Common myeloid progenitor, CD34-positive (primary cell): Measurements from ENCODE around the gene CLMN.
"Not testable (repeated sequence)": the region's sequence is repeated elsewhere in the genome, so short reads cannot be mapped to it uniquely, and the experiment has no call there.

Source experiments
- CTCF ChIA-PET: fragments of 350-600 bp; sonication (Branson Sonifier 250); formaldehyde crosslinking; loops from one replicate; lab custom pipeline; 2021; ENCODE audit warnings: antibody characterized with exemption; lab: Charles Lee
- POLR2A ChIA-PET: fragments of 350-600 bp; sonication (Branson Sonifier 250); formaldehyde crosslinking; loops from one replicate; lab custom pipeline; 2021; ENCODE audit warnings: antibody characterized with exemption; lab: Charles Lee
- DNase-seq, 3 donors: peaks; one replicate each; pipeline versions ENCODE4 v3.0.0 to v3.0.0-alpha.2; 2013
- H3K27ac ChIP-seq, 2 experiments: 1 replicate in 1 of 2; 2 replicates in 1 of 2; pipeline ENCODE4 v1.7.0; 2013; ENCODE audit warnings: inconsistent platforms in 2 of 2, low read length in 2 of 2, mild to moderate bottlenecking in 2 of 2, low read depth in 1 of 2, moderate library complexity in 1 of 2; ENCODE audit not compliant: severe bottlenecking in 2 of 2, insufficient read depth in 1 of 2, poor library complexity in 1 of 2
- H3K27me3 ChIP-seq, 5 experiments: replicated peaks in 2 of 5; 1 replicate in 3 of 5; 2 replicates in 2 of 5; pipeline versions ENCODE4 v1.6.1 to v1.7.0; 2013; ENCODE audit warnings: low read length in 4 of 5, mild to moderate bottlenecking in 2 of 5, moderate library complexity in 2 of 5, inconsistent platforms in 1 of 5; ENCODE audit not compliant: insufficient read depth in 5 of 5, control insufficient read depth in 4 of 5
- H3K36me3 ChIP-seq, 4 experiments: 1 replicate in 2 of 4; 2 replicates in 2 of 4; pipeline versions ENCODE4 v1.6.1 to v1.7.0; 2013; ENCODE audit warnings: low read length in 3 of 4, control low read depth in 1 of 4, mild to moderate bottlenecking in 1 of 4; ENCODE audit not compliant: control insufficient read depth in 4 of 4, insufficient read depth in 4 of 4
- H3K4me1 ChIP-seq, 4 experiments: 1 replicate in 3 of 4; 2 replicates in 1 of 4; pipeline versions ENCODE4 v1.6.1 to v1.7.1; 2013; ENCODE audit warnings: low read length in 3 of 4, mild to moderate bottlenecking in 3 of 4, control low read depth in 1 of 4, inconsistent platforms in 1 of 4, moderate library complexity in 1 of 4; ENCODE audit not compliant: control insufficient read depth in 4 of 4, insufficient read depth in 4 of 4; ENCODE audit errors: control extremely low read depth in 1 of 4
- H3K4me3 ChIP-seq, 7 experiments: 1 replicate in 4 of 7; 2 replicates in 3 of 7; pipeline versions ENCODE4 v1.5.1 to v1.7.0; 2013; ENCODE audit warnings: mild to moderate bottlenecking in 7 of 7, low read length in 6 of 7, moderate library complexity in 6 of 7, inconsistent platforms in 2 of 7, low read depth in 2 of 7, control low read depth in 1 of 7; ENCODE audit not compliant: insufficient read depth in 4 of 7, control insufficient read depth in 1 of 7; ENCODE audit errors: extremely low read depth in 1 of 7
- H3K9me3 ChIP-seq, 5 experiments: 1 replicate in 4 of 5; 2 replicates in 1 of 5; pipeline versions ENCODE4 v1.6.1 to v1.7.1; 2013; ENCODE audit warnings: low read length in 4 of 5, mild to moderate bottlenecking in 2 of 5, inconsistent platforms in 1 of 5, low read depth in 1 of 5, moderate library complexity in 1 of 5; ENCODE audit not compliant: control insufficient read depth in 4 of 5, insufficient read depth in 2 of 5; ENCODE audit errors: control extremely low read depth in 1 of 5
- WGBS: methylation state at CpG from one replicate; pipeline ENCODE4 v1.1.5; 2013; ENCODE audit not compliant: insufficient coverage; 5-methylcytosine and 5-hydroxymethylcytosine counted together

Gene CLMN

GRCh38 chr14:95282986-95283380 lies 36.7 kb downstream of the CLMN start:
- DNase-seq, H3K27ac ChIP-seq, H3K27me3 ChIP-seq, H3K4me3 ChIP-seq, H3K9me3 ChIP-seq, POLR2A ChIA-PET, H3K4me1 ChIP-seq, H3K36me3 ChIP-seq: not testable (repeated sequence)
- CTCF ChIA-PET = interaction anchor here (0.7 to 0.8 kb wide), 2 partner anchors 9 to 13 kb away, joined by 3 read pairs; no protein-coding TSS in a partner anchor
- 100% methylated on average over 3 of the region's 5 CpGs for WGBS

DNA sequence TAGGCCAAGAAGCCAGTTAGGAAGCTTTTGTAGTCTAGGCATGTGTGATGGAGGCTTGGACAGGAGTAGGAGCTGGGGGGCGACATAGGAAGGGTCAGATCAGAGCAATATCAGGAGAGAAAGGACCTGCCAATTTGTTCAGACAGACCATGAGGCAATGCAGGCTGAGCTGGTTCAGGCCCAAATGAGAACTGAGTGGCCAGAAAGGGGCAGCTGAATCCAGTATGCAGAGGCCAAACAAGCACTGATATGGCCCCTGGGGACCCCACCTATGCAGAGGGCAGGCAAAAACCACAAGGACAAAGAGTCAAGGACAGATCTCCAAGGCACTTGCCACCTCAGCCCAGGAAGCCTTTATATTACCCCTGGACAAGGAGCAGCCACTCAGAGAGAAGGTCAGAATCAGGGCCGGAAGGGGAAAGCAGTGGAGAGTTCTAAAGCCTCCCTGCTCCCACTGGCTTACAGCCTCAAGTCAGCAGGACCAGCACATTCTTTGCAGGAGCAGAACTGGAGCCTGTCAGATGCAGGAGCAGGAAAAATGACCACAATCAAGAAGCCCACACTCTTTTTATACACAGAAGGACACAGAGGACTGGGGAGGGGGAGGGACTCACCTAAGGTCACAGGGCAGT lies 37.2 kb downstream of the CLMN start:
- Histone ChIP-seq H3K27ac (no peak overlapping the region), H3K4me3 (no peak overlapping the region), H3K27me3 (peaks cover 0 to 4% (median 0%) of the 10 kb centered on the region in 5 experiments), H3K9me3 (no peaks in the 10 kb centered on the region), H3K36me3 (no peaks in the 10 kb centered on the region), H3K4me1 (no peaks in the 10 kb centered on the region)
- ChIA-PET CTCF (interaction anchor here (0.7 to 0.8 kb wide), 2 partner anchors 9 to 12 kb away, joined by 3 read pairs; no protein-coding TSS in a partner anchor), POLR2A (no interaction called here)
- DNase-seq = no peak
- 50% methylated on average over 2 of the region's 2 CpGs for WGBS

DNA sequence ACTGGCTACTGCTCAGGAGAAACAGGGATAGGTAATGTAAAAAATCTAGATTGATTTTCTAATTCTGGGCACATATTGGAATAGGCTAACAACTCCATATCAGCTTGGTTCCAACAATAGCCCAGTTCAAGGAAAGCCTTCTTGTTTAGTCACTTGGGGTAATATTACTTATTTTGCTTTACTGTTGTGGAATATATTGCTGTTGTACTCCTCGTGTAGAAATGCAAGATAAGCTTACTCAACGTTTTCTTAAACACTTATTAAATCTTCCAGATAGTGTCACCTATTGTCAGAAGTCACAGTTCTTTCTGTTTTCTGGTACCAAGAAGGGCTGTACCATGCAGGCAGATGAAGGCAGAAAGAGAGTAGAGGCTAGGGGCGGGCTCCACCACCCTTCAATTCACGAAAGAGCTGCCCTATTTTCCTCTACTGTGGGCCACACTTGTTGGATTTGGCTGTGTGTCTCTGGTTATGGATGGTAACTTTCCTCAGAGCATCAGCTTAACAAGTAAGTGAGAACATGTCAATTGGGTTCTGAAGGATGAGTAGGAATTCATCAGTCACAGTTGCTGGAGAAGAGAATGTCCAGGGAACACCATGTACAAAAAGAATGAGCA lies 38.0 kb downstream of the CLMN start:
- CTCF ChIA-PET = no interaction called here
- Histone ChIP-seq H3K9me3 (no peaks in the 10 kb centered on the region), H3K36me3 (no peaks in the 10 kb centered on the region), H3K27me3 (peaks cover 0 to under 1% (median 0%) of the 10 kb centered on the region in 5 experiments), H3K27ac (no peak overlapping the region), H3K4me1 (no peaks in the 10 kb centered on the region), H3K4me3 (no peak overlapping the region)
- no peak for DNase-seq
- WGBS = no CpG with 5 or more reads among the region's 4 CpGs
- POLR2A ChIA-PET = no interaction called here

- WGBS = 94% methylated on average over 5 of the region's 7 CpGs
- DNase-seq = no peak
- CTCF ChIA-PET = no interaction called here
- Histone ChIP-seq H3K4me3 (no peak overlapping the region), H3K27me3 (no peaks in the 10 kb centered on the region), H3K9me3 (no peaks in the 10 kb centered on the region), H3K27ac (no peak overlapping the region), H3K4me1 (no peaks in the 10 kb centered on the region), H3K36me3 (no peaks in the 10 kb centered on the region)
- POLR2A ChIA-PET = no interaction called here
These were observed 44.2 kb downstream of the CLMN start for GRCh38 chr14:95275494-95275893.

DNA sequence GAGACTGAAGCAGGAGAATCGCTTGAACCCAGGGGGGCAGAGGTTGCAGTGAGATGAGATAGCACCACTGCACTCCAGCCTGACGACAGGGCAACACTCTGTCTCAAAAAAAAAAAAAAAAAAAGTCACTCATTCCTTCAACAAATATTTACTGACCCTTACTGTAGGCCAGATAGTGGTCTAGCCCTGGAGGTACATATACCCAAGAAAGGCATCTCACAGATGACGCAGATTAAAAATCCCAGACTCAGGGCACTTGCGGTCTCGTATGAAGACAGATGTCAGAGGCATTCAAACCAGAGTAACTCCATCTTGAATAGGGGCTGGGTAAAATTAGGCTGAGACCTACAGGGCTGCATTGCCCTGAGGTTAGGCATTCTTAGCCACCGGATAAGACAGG lies 44.8 kb downstream of the CLMN start:
- H3K36me3 ChIP-seq = no peaks in the 10 kb centered on the region
- H3K27ac ChIP-seq = no peak overlapping the region
- no peak overlapping the region for H3K4me3 ChIP-seq
- H3K9me3 ChIP-seq = no peaks in the 10 kb centered on the region
- WGBS = 98% methylated on average over 5 of the region's 6 CpGs
- H3K4me1 ChIP-seq = no peaks in the 10 kb centered on the region
- ChIA-PET POLR2A (no interaction called here), CTCF (interaction anchor here (0.5 kb wide), 1 partner anchor 568 kb away, joined by 3 read pairs; no protein-coding TSS in a partner anchor)
- no peak for DNase-seq
- H3K27me3 ChIP-seq = no peaks in the 10 kb centered on the region

DNA sequence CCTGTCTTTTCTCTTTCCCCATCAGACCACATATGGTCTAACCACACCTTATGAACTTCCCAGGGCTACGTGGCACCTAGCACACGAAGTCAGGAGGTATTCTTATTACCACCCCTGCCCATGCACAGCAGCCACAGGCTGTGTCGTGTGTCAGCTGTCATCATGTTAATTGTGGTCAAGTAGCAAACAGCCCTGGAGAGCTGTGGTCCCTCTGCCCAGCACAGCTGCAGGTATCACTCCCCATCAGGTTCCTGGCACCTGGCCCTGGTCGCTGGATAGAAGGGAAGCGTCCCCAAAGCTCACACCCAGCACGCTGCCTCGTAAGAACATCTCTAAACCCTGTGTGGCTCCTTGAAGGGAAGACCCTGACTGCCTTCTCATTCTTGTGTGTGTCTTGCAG lies 45.4 kb downstream of the CLMN start:
- ChIA-PET POLR2A (no interaction called here), CTCF (interaction anchor here (0.5 to 0.9 kb wide), 2 partner anchors 8 to 567 kb away, joined by 3 read pairs; no protein-coding TSS in a partner anchor)
- Histone ChIP-seq H3K4me3 (no peak overlapping the region), H3K36me3 (no peaks in the 10 kb centered on the region), H3K27me3 (no peaks in the 10 kb centered on the region), H3K9me3 (no peaks in the 10 kb centered on the region), H3K27ac (no peak overlapping the region), H3K4me1 (no peaks in the 10 kb centered on the region)
- no peak for DNase-seq
- WGBS = 93% methylated on average over 6 of the region's 7 CpGs
